ENCODE measurements around the gene PTDSS2.
"Not testable (repeated sequence)": the region's sequence is repeated elsewhere in the genome, so short reads cannot be mapped to it uniquely, and the experiment has no call there.

Gene PTDSS2

DNA sequence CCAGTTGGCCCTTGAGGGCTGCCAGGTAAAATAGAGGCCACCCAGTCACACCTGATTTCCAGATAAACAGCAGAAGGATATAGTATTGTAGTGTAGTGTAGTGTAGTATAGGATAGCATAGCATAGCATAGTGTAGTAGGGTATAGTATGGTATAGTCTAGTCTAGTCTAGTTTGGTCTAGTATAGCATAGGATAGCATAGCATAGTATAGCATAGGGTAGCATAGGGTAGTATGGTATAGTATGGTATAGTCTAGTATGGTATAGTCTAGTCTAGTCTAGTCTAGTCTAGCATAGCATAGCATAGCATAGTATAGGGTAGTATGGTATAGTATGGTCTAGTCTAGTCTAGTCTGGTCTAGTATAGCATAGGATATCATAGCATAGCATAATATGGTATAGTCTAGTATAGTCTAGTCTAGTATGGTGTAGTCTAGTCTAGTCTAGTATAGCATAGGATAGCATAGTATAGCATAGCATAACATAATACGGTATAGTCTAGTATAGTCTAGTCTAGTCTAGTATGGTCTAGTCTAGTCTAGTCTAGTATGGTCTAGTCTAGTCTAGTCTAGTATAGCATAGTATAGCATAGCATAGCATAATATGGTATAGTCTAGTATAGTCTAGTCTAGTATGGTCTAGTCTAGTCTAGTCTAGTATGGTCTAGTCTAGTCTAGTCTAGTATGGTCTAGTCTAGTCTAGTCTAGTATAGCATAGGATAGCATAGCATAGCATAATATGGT is 14.9 kb upstream of the PTDSS2 start:
- H3K4me3 ChIP-seq (ENCODE audit: low read depth, low read length); H3K27ac ChIP-seq (ENCODE audit: low read depth, low read length); H3K27me3 ChIP-seq (ENCODE audit: insufficient read depth, low read length); H3K79me2 ChIP-seq (ENCODE audit: control insufficient read depth, insufficient read depth, low read length, unreplicated experiment); H2AFZ ChIP-seq (ENCODE audit: low read length, unreplicated experiment); H3K36me3 ChIP-seq (ENCODE audit: insufficient read depth, low read length); H3K4me1 ChIP-seq (ENCODE audit: control insufficient read depth, insufficient read depth, low read length, unreplicated experiment): not testable (repeated sequence)

DNA sequence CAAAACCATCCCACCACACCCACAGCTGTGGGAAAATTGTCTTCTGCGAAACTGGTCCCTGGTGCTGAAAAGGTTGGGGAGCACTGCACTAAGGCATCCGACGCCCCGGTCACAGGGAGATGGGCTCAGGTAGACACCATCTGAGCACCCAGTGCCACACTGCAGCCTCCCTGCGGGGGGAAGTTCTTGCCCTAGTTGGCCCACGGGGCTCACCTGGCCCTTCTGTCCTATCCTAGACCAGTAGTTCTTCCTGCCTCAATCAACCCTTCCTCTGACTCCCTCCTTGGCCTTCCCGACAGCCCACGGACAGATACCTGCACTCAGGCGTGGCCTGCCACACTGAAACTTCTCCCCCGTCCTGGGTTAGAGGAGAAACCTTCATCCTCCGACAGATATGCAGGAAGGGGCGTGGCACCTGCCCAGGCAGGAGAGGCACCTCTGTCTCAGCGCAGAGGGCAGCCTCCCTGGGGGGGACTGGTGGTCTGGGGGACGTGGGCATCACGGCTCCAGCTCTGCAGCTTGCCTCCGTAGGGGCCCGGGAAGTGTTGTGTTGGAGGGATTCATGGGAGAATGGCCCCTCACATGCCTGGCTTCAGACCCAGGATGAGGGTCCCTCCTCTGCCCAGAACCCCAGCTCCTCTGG is 12.7 kb upstream of the PTDSS2 start:
- H3K27me3 ChIP-seq (ENCODE audit: insufficient read depth, low read length): peaks cover 9% of the 10 kb centered on the region; the same call in 1 of the 2 replicates
- no peaks in the 10 kb centered on the region for H3K36me3 ChIP-seq (ENCODE audit: insufficient read depth, low read length)
- H2AFZ ChIP-seq (ENCODE audit: low read length, unreplicated experiment): no peak overlapping the region
- no peaks in the 10 kb centered on the region for H3K4me1 ChIP-seq (ENCODE audit: control insufficient read depth, insufficient read depth, low read length, unreplicated experiment)
- no peak overlapping the region for H3K27ac ChIP-seq (ENCODE audit: low read depth, low read length)
- H3K4me3 ChIP-seq (ENCODE audit: low read depth, low read length): no peak overlapping the region
- no peaks in the 10 kb centered on the region for H3K79me2 ChIP-seq (ENCODE audit: control insufficient read depth, insufficient read depth, low read length, unreplicated experiment)

DNA sequence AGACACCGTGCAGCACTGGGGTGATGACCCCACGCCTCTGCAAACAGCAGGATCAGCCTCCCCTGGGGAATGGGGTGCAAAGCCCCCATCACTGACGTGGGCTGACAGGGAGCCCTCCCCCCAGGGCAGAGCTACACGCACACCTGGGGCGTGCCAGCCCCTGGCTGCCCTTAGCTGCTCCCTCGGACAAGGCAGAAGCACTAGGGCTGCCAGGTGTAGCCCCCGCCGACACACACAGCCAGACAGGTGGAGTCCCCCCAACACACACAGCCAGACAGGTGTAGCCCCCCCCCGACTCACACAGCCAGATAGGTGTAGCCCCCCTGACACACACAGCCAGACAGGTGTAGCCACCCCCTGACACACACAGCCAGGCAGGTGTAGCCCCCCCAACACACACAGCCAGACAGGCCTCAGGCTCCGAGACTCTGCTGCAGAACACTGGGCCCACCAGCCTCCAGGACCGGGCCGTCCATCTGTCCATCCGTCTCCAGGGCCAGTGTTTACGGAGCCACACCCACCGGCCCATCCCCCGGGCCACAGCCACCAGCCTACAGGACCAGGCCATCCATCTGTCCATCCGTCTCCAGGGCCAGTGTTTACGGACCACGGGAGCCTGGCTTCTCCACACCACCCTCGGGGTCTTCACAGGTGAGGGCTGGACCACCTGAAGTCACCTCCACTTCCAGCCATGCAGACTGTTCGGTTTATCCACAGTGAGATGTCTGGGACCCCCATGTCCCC is 11.8 kb upstream of the PTDSS2 start:
- no peaks in the 10 kb centered on the region for H3K79me2 ChIP-seq (ENCODE audit: control insufficient read depth, insufficient read depth, low read length, unreplicated experiment)
- no peak overlapping the region for H3K4me3 ChIP-seq (ENCODE audit: low read depth, low read length)
- no peaks in the 10 kb centered on the region for H3K4me1 ChIP-seq (ENCODE audit: control insufficient read depth, insufficient read depth, low read length, unreplicated experiment)
- no peaks in the 10 kb centered on the region for H3K36me3 ChIP-seq (ENCODE audit: insufficient read depth, low read length)
- H3K27me3 ChIP-seq (ENCODE audit: insufficient read depth, low read length): peaks cover 9% of the 10 kb centered on the region; the same call in 1 of the 2 replicates
- H2AFZ ChIP-seq (ENCODE audit: low read length, unreplicated experiment): no peak overlapping the region
- no peak overlapping the region for H3K27ac ChIP-seq (ENCODE audit: low read depth, low read length)

DNA sequence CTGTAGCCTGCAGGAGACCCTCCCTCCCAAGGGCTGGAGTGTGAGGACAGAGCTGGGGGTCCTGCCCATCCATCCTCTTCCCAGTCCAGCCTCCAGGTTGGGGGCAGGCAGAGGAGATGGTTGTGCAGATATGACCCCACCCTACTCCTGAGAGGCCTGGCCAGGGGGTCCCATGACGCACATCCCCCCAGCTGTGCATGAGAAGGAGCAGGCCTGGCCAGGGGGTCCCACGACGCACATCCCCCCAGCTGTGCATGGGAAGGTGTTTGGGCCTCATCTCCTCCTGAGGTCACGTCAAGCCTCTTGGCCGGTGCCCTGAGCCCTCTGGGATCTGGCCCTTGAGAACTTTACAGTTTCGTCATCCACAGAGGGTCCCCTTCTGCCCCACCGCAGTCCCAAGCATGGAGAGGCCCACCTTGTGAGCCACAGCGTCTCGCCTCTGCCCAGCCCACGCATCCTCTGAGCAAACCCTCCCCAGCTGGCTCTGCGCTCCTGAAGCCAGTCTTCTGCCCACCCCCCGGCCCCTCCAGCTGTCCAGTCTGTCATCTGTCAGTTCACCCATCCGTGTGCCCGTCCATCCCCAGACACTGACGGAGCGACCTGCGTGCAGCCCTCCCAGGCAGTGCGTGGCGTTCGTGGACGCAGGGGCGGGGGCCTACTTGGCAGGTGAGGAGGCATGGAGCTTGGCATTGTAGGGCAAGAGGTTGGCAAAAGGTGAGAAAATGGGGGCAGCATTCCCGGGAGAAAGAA is 10.6 kb upstream of the PTDSS2 start:
- H3K27ac ChIP-seq (ENCODE audit: low read depth, low read length): no peak overlapping the region
- H3K4me3 ChIP-seq (ENCODE audit: low read depth, low read length): no peak overlapping the region
- no peak overlapping the region for H2AFZ ChIP-seq (ENCODE audit: low read length, unreplicated experiment)
- H3K36me3 ChIP-seq (ENCODE audit: insufficient read depth, low read length): no peaks in the 10 kb centered on the region
- peaks cover 9% of the 10 kb centered on the region; the same call in 1 of the 2 replicates for H3K27me3 ChIP-seq (ENCODE audit: insufficient read depth, low read length)
- H3K4me1 ChIP-seq (ENCODE audit: control insufficient read depth, insufficient read depth, low read length, unreplicated experiment): peaks cover 2% of the 10 kb centered on the region
- no peaks in the 10 kb centered on the region for H3K79me2 ChIP-seq (ENCODE audit: control insufficient read depth, insufficient read depth, low read length, unreplicated experiment)

DNA sequence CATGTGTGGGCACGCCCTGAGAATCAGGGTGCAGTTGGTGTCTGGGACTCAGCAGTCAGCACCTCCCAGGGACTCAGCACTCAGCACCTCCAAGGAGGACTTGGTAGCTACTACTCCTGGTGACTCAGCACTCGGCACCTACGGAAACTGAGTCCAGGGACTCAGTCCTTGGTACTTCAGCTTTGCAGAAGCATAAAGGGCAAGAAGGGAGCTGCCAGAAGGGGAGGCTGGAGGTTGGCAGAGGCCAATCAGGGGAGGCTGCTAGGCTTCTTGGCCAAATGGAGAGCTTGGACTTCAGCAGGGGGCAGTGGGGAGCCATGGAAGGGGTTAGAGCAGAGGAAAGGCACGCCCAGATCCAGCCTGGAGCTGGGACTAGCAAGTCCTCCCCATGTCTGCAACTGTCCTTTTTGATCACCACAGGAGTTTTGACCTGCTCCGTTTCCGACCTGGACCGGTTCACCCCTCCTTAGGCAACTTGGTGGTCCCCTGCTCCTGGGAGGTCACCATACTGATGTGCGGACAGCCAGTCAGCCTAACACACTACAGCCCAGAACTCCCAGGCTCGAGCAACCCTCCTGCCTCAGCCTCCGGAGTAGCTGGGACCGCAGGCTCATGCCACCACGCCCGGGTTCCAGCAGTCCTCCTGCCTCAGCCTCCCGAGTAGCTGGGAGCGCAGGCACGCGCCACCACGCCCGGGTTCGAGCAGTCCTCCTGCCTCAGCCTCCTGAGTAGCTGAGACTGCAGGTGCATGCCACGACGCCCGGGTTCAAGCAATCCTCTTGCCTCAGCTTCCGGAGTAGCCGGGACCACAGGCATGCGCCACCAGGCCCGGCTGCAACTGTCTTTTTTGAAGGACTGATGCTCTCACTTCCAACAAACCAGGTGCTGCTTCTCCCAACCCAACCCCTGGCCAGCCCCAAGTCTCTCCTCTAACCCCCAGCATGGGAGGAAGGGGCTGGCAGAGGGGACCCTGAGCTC is 9.7 kb upstream of the PTDSS2 start:
- no peak overlapping the region for H3K27ac ChIP-seq (ENCODE audit: low read depth, low read length)
- peaks cover 5% of the 10 kb centered on the region for H3K4me1 ChIP-seq (ENCODE audit: control insufficient read depth, insufficient read depth, low read length, unreplicated experiment)
- H3K79me2 ChIP-seq (ENCODE audit: control insufficient read depth, insufficient read depth, low read length, unreplicated experiment): no peaks in the 10 kb centered on the region
- H2AFZ ChIP-seq (ENCODE audit: low read length, unreplicated experiment): no peak overlapping the region
- H3K36me3 ChIP-seq (ENCODE audit: insufficient read depth, low read length): no peaks in the 10 kb centered on the region
- no peak overlapping the region for H3K4me3 ChIP-seq (ENCODE audit: low read depth, low read length)
- H3K27me3 ChIP-seq (ENCODE audit: insufficient read depth, low read length): peaks cover 9% of the 10 kb centered on the region; the same call in 1 of the 2 replicates

DNA sequence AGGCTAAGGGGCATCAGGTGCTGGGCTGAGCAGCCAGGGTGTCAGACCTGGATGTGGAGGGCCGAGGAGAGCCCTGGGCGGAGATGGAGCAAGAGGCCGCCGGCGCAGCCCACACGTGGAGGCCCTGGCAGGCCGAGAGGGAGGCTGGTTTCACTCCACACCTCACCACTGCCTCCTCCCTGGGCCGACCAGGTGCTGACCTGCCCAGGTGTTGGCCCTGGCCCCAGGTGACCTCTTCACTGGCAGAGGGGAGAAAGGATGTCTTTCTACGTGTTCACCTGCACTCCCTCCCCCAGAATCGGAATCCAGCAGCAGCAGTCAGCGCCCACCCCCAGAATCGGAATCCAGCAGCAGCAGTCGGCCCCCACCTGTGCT is 9.0 kb upstream of the PTDSS2 start:
- peaks cover 9% of the 10 kb centered on the region; the same call in 1 of the 2 replicates for H3K27me3 ChIP-seq (ENCODE audit: insufficient read depth, low read length)
- H3K27ac ChIP-seq (ENCODE audit: low read depth, low read length): no peak overlapping the region
- no peaks in the 10 kb centered on the region for H3K36me3 ChIP-seq (ENCODE audit: insufficient read depth, low read length)
- H3K79me2 ChIP-seq (ENCODE audit: control insufficient read depth, insufficient read depth, low read length, unreplicated experiment): no peaks in the 10 kb centered on the region
- H2AFZ ChIP-seq (ENCODE audit: low read length, unreplicated experiment): no peak overlapping the region
- H3K4me3 ChIP-seq (ENCODE audit: low read depth, low read length): no peak overlapping the region
- peaks cover 5% of the 10 kb centered on the region for H3K4me1 ChIP-seq (ENCODE audit: control insufficient read depth, insufficient read depth, low read length, unreplicated experiment)

DNA sequence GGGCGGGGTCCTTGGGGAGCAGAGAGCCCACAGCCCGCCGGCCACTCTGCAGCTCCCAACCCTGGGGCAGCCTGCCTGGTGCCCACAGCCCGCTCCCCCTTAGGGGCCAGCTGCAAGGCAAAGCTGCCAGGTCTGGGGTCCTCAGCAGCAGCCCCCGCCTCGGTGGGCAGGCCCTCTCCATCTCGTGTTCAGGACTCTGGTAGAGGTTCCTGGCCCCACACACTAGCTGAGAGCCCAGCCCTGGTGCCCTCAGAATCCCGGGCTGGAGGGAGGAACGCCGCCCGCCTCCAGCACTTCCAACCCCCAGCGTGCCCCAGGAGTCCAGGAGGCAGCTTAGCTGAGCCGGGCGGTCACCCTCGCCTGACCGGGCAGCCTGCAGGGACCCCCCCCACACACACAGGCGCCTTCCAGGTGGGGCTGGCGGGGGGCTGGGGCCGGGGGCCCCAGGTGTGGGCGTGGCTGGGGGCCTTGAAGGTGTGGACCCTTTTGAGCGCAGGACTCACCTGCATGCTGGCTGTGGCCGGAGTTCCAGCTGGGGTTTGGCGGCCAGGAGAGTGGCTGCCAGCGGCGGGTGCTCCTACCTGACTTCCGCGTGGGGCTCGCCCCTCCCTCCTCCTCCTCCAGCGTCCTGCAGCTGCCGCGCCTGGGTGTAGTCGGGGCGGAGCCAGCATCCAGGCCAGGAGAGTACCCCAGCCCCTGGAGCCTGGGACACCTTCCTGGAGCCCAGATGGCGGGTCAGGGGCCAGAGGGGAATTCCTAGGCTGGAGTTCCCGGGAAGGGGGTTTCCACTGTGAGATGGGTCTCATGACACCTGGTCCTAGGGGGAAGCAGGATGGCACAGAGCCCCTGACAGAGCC is 8.4 kb upstream of the PTDSS2 start, which contains the start of gene ANO9:
TSS of gene ANO9 (minus strand) at position 594 of the 857 bp plus-strand sequence. CDS start at position 509, 85 bp downstream.
- peaks cover 5% of the 10 kb centered on the region for H3K4me1 ChIP-seq (ENCODE audit: control insufficient read depth, insufficient read depth, low read length, unreplicated experiment)
- H3K4me3 ChIP-seq (ENCODE audit: low read depth, low read length): no peak within 1 kb of the TSS
- no peak within 1 kb of the TSS for H3K27ac ChIP-seq (ENCODE audit: low read depth, low read length)
- H3K27me3 ChIP-seq (ENCODE audit: insufficient read depth, low read length): peaks cover 9% of the 10 kb centered on the region; the same call in 1 of the 2 replicates
- no peaks in the 10 kb centered on the region for H3K36me3 ChIP-seq (ENCODE audit: insufficient read depth, low read length)
- no peaks in the 10 kb centered on the region for H3K79me2 ChIP-seq (ENCODE audit: control insufficient read depth, insufficient read depth, low read length, unreplicated experiment)
- no peak within 1 kb of the TSS for H2AFZ ChIP-seq (ENCODE audit: low read length, unreplicated experiment)

DNA sequence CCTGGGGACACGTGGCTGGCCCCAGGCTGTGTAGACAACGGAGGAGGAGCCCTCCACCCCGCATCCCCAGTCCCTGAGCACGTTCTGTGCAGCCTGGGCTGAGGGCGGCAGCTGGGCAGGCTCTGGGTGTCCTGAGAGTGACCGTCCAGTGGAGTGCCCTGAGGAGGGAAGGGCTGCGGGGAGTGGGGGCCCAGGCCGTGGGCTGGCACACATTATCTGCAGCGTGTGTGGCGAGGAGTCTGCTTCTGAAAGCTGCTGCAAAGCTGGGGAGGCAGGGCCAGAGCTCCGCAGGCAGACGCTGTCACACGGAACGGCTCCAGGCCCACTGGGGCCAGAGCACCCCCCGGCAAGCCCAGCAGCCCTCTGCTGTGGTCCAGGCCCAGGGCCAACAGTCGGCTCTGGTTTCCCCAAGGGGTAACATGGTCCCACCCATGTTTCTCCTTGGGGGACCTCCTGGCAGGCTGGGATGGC is 7.4 kb upstream of the PTDSS2 start:
- H3K4me1 ChIP-seq (ENCODE audit: control insufficient read depth, insufficient read depth, low read length, unreplicated experiment): peaks cover 5% of the 10 kb centered on the region
- H3K27ac ChIP-seq (ENCODE audit: low read depth, low read length): no peak overlapping the region
- H3K36me3 ChIP-seq (ENCODE audit: insufficient read depth, low read length): no peaks in the 10 kb centered on the region
- no peaks in the 10 kb centered on the region for H3K79me2 ChIP-seq (ENCODE audit: control insufficient read depth, insufficient read depth, low read length, unreplicated experiment)
- H3K4me3 ChIP-seq (ENCODE audit: low read depth, low read length): no peak overlapping the region
- no peak overlapping the region for H2AFZ ChIP-seq (ENCODE audit: low read length, unreplicated experiment)
- H3K27me3 ChIP-seq (ENCODE audit: insufficient read depth, low read length): peaks cover 9% of the 10 kb centered on the region; the same call in 1 of the 2 replicates
